GM12875 (cell line): ENCODE results near the gene ABCB9.

Experiments
- H3K4me3 ChIP-seq: one replicate; pipeline ENCODE4 v1.5.1; 2011; ENCODE audit warnings: low read depth, low read length, control low read depth
- CTCF ChIP-seq: IDR thresholded peaks from 2 replicates; pipeline ENCODE4 v1.5.1; 2011; ENCODE audit warnings: low read depth, mild to moderate bottlenecking, control low read depth, inconsistent platforms, low read length, moderate library complexity, borderline replicate concordance; ENCODE audit not compliant: insufficient read depth

The ABCB9 gene

GRCh38 chr12:122998316-122998715 lies 32.1 kb upstream of the ABCB9 start:
- H3K4me3 ChIP-seq: no peak overlapping the region
- no peak for TF ChIP-seq CTCF

GRCh38 chr12:122997343-122998250 lies 31.3 kb upstream of the ABCB9 start:
- TF ChIP-seq CTCF: no peak
- no peak overlapping the region for H3K4me3 ChIP-seq

- H3K4me3 ChIP-seq: no peak overlapping the region
- no peak for TF ChIP-seq CTCF
Observed at GRCh38 chr12:122996621-122997342, 30.5 kb upstream of the ABCB9 start.

- TF ChIP-seq CTCF: no peak
- no peak overlapping the region for H3K4me3 ChIP-seq
Observed at GRCh38 chr12:122996188-122996601, 29.9 kb upstream of the ABCB9 start.

GRCh38 chr12:122995503-122996187 lies 29.4 kb upstream of the ABCB9 start:
- no peak for TF ChIP-seq CTCF
- no peak overlapping the region for H3K4me3 ChIP-seq

GRCh38 chr12:122994781-122995502 lies 28.7 kb upstream of the ABCB9 start:
- no peak overlapping the region for H3K4me3 ChIP-seq
- no peak for TF ChIP-seq CTCF
